Measurements from ENCODE around the gene RNASET2.

The RNASET2 gene

DNA sequence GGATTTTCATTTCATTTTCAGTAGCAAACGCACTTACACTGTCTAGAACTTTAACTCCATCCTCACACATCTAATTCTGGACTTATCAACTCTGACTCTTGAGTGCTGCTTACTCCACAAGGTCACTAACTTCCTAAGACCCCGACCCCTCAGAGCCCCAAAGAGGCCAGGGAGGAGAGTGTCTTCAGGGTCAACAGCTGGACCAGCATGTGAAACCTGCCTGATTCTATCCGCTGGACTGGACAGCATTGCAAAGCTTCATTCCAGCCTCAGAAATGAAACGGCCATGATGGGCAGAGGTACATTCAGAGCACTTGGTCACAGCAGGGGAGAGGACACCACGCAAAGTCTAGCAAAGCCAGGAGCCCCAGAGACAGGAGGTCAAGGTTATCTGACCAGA is 9.1 kb downstream of the RNASET2 start:
- DNase-seq (ENCODE audit: low read depth in 3 of 3) = no peak

DNA sequence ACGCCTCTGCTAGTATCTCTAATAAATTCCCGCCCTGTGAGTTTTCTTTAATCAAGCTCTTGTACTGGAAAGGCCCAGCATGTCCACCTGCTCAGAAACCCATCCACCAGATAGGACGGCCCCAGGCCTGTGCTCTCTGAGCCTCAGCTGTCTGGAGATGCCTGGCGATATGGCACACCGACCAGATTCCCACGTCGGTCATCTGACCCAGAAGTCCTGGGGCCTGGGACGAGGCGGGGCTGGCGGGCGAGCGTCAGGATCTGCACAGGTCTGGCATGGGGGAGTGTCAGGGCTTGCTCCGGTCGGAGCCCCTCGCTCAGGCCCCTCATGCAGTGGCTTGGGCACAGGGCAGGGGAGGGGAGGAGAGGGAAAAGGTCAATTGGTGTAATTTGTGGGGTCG is 10.2 kb downstream of the RNASET2 start:
- DNase-seq (ENCODE audit: low read depth in 3 of 3) = no peak

DNA sequence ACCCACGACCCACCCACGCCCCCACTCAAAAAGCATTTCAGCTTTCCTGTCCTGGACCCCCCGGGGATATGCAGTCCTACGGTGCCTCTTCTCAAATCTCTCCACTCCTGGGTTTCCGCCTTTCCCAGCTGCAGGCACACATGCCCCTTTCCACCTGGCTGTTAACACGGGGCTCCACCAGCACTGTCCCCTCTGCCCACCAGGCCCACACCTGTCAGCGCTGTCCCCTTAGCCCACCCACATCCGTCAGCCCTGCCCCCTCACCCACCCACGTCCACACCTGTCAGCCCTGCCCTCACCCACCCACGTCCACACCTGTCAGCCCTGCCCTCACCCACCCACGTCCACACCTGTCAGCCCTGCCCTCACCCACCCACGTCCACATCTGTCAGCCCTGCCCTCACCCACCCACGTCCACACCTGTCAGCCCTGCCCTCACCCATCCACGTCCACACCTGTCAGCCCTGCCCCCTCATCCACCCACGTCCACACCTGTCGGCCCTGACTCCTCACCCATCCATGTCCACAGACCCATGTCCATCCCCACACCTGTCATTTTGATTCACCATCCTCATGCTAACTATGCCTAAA is 11.6 kb downstream of the RNASET2 start:
- no peak for DNase-seq (ENCODE audit: low read depth in 3 of 3)

DNA sequence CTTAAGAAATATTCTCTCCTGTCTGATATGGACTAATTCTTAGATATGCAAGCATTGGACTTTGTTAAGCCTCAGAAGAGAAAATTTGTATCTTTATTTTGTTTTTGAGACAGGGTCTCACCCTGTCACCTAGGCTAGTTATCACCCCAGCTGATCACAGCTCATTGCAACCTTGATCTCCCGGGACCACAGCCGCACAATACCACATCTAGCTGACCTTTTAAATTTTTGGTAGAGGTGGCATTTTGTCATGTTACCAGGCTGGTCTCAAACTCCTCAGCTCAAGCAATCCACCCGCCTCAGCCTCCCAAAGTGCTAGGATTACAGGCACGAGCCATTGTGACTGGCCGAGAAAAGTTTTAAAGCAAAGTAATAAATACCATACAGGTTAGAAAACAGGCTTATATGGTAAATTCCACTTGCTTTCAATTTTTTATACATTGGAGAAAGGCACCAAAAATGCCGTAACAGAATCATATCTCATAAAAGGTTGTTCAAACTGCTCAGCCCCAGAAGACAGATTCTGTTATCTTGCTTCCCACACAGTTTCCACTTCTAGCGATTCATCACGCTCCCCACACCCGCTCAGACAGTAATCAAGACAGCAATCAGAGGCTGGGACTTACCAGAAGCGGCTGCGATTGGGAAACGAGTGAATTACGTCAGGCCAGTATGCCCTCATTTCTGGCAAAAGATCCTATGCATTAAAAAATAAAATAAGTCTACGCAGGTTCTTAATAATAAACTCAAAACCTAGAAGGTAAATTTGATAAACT is 13.8 kb downstream of the RNASET2 start:
- peak in 2 of 3 experiments; percentile 65 to 74 for DNase-seq (ENCODE audit: low read depth in 3 of 3)

DNA sequence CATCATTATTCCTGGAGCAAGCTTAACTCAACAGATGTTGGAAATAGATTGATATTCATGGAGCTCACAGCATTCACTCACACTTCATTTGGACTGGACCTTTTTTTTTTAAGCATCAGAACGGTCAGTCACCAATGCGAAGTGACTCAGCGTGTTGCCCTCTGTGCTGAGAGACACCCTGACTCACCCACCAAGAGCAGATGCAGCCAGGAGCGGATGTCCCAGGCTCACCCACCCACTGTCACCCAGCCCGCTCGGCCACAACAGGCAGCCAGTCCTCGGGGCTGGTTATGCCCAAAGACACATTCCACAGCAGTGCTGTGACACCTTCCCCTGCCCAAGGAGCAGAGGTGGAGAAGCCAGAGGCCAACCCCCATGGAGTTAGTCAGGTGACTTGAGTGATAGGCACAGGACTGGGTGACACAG is 15.7 kb downstream of the RNASET2 start:
- no peak for DNase-seq (ENCODE audit: low read depth in 3 of 3)

DNA sequence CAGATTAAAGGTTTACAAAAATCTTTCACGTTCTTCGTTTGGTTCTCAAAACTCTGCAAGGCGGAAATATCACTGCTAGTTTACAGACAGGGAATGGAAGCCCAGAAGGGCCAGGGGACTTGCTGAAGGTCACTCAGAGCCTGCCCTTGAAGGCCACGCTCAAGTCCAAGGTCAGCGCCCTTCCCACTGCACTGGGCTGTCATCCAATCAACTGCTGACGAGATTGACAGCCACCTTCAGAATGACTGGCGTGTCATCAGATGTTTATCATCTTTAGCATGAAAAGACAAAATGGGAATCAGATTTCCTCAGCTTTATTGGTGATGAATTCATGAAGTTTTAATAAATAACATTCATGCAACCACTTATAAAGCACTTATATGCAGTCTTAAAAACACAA is 16.5 kb downstream of the RNASET2 start:
- DNase-seq (ENCODE audit: low read depth in 3 of 3) = no peak

DNA sequence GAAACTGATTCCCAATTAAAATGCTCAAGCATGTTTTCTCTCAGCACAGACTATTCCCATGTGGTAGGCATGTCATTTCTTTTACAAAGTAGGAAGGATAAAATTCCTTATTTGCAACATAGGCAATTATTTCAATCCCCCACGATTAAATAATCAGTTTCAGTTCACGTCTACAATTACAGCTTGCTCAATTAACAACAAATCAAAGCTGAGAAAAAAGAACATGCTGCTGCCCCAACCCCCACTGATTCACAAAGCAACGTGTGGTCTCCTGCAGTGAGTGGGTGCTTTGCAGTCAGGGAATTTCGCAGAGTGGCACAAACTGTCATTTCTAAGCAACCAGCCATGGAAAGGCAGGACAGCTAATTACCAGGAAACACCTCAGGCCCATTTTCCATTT is 17.0 kb downstream of the RNASET2 start:
- no peak for DNase-seq (ENCODE audit: low read depth in 3 of 3)

DNA sequence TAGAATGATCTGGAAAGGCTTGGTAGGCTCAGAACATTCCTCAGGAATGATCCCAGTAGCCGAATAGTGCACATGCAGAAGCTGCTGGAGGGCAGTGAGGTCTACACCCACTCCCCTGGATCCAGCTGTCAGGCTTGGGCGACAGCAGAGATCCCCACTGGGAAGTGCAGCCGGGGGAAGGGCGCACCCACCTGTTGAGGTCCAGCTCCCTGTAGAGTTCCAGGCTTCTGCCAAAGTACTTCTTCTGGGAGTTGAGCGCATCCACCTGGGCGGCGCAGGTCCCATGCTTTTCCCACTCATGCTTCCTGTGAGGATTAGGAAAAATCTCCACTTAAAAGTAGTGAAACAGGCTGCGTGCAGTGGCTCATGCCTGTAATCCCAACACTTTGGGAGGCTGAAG is 17.6 kb downstream of the RNASET2 start:
- DNase-seq (ENCODE audit: low read depth in 3 of 3) = no peak

DNA sequence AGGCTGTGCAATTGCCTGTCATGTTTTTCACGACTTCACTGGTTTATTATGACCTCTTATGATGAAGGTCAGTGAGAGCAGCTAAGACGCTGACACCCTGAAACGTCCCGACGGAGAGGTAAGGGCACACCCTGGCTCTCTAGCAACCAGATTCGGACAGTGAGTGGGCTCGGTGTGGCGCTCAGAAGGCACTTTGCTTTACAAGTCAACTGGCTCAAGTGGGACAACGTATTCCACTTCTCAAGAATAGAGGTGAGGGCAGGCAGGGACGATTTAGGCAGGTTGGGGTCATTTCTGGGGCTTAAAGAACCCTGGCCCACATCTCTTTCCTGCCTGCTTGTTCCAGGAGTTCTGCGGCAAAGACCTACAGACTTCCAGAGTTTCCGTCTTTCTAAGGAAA is 18.2 kb downstream of the RNASET2 start:
- DNase-seq (ENCODE audit: low read depth in 3 of 3) = no peak

DNA sequence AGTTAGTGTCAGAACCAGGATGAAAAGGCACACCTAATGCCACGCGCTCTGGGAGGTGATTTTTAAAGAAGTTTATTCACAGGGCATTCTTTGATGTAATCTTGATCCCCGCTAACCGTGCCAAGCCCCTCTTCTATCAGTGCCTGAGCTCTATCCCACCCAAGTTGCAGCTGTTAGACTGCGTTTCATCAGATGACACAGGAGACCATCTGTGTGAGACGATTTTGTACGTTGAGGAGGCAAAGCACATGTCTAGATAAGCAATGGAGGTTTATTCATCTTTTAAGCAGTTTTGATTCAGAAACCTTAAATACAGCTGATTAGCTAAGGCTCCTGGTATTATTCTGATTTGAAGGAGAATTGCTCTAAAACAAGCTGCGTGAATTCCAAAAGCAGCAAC is 18.6 kb downstream of the RNASET2 start:
- no peak for DNase-seq (ENCODE audit: low read depth in 3 of 3)

DNA sequence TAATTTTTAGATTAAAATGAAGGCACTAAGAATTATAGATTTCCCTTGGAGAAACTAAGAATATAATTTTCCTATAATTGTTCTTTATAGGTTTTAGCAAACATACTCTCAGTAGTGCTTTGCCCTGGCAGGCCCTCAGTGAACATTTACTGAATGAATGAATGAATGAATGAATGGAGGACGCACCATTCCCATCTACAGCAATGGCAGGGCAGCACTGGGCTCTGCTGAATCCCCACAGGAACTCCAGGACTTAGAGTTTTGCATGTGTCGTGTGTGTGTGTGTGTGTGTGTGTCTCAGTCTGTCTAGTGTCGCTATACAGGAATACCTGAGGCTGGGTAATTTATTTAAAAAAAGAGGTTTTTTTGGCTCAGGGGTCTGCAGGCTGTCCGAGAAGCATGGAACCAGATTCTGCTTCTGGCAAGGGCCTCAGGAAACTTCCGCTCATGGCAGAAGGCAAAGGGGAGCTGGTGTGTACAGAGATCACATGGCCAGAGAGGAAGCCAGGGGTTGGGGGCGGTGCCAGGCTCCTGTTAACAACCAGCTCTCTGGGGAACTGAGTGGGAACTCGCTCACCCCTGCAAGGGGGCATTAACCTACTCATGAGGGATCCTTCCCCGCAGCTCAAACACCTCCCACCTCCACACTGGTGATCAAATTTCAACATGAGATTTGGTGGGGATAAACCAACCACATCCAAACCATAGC is 20.1 kb downstream of the RNASET2 start:
- DNase-seq (ENCODE audit: low read depth in 3 of 3) = no peak

DNA sequence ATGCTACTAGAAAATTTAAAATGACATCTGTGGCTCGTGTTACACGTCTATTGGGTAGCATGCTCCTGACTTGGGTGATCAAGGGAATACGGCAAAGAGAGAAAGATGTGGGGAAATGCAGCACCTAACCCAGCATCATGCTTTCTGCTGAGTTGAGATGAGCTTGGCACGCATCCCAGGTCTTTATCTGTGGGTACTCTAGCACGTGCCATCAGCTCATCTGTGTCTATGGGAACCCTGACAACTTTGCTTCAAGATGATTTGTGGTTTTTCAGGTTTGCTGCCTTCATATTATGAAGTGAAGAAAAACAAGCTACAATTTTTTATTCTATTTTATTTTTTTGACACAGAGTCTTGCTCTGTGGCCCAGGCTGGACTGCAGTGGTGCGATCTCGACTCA is 21.0 kb downstream of the RNASET2 start:
- no peak for DNase-seq (ENCODE audit: low read depth in 3 of 3)

DNA sequence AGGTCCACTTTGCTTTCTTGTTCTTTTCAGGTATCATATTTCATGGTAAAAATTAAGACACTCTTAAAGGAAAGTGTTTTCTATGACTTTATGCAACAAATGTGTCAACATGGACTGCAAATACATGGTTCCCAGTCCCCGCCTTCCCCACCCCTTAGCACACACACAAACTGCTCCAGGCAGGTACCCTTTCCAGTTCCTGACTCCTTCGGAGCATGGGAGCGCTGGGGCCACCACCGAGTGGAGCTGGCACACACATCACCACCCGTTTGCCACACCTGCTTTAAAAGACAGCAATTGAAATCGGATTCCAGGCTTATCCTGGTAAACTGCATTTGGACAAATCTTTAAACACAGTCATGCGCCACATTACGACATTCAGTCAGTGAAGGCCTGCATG is 22.2 kb downstream of the RNASET2 start:
- no peak for DNase-seq (ENCODE audit: low read depth in 3 of 3)

DNA sequence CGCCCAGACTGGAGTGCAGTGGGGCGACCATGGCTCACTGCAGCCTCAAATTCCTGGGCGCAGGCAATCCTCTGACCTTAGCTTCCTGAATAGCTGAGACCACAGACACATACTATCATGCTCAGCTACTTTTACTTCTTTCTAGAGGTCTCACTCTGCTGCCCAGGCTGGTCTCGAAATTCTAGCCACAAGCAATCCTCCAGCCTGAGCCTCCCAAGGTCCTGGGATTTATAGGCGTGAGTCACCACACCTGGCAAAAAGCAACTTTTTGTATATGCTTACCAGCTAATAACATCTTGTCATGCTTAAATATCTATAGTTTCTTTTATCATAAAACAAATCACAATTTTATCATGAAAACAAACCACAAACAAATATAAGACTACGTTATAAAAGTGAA is 23.0 kb downstream of the RNASET2 start:
- DNase-seq (ENCODE audit: low read depth in 3 of 3) = no peak

DNA sequence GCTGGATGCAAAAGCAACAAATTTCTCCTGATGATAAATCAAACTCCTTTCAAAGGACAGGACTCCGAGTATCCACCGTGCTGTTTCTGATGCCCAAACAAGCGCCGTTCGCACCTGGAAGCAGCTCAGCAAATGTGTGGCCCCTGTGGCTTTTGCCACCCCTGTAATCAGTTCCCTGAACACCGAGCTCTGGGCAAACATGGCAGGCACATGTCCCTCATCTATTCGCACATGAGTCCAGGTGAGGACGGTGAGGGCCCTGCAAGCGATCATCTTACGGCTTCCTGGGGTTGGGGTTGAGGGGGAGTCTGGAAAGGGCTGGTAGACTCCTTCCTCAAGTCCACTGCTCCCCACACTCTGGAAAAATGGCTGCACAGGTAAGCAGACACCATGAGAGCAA is 23.7 kb downstream of the RNASET2 start:
- DNase-seq (ENCODE audit: low read depth in 3 of 3) = no peak

DNA sequence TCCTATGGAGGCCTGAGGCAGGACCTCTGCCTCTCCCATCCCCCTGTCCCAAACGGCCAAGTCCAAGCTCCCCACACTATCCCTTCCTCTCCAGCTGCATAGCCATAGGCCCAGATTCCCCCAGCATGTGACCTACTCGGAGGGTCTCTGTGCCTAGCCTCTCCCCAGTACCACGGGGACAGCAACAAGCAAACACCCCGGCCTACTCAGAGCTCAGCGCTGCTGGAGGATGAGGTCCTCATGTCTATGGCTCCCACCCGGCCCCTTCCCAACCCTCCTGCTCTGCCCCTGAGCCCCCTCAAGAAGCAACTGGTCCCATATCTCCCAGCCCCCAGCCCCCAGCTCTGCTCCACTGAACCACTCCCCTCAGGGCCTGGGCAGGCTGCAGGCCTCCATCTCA is 24.2 kb downstream of the RNASET2 start:
- no peak for DNase-seq (ENCODE audit: low read depth in 3 of 3)

DNA sequence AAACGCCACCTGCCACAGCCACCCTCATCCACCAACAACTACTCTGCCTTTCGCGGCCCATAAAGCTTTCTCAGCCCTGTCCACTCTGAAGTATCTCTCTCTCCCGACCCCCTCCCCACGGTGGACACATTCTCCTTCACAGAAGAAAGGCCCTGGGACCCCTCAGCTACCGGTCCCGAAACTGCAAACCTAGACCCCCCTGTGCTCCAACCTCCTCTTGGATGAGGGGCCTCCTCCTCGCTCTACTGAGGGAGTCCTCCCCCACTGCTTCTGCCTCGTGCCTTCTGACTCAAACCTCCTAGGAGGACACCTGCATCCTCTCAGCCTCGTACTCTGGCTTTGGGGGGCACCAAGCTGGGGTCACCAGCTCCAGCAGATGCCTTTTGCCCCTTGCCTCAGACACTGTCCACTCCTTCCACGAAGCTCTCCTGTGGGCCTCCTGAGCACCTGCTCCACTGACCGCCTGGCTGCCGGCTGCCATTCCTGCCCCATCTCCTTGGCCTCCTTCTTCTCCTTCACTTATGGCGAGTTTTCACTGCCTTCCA is 24.9 kb downstream of the RNASET2 start:
- no peak for DNase-seq (ENCODE audit: low read depth in 3 of 3)

DNA sequence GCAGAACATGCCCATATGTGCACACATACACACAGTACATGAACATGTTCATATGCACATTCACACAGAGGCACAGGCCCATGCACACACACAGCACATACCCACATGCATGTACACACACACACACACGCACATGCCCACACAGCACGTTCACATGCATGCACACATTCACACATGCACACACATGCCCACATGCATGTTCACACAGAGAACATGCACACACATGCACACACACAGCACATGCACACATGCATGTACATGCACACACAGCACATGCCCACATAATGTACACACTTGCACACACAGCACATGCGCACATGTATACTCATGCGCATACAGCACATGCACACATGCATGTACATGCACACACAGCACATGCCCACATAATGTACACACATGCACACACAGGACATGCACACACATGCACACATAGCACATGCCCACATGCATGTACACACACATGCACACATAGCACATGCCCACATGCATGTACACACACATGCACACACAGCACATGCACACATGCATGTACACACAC is 25.9 kb downstream of the RNASET2 start:
- no peak for DNase-seq (ENCODE audit: low read depth in 3 of 3)

DNA sequence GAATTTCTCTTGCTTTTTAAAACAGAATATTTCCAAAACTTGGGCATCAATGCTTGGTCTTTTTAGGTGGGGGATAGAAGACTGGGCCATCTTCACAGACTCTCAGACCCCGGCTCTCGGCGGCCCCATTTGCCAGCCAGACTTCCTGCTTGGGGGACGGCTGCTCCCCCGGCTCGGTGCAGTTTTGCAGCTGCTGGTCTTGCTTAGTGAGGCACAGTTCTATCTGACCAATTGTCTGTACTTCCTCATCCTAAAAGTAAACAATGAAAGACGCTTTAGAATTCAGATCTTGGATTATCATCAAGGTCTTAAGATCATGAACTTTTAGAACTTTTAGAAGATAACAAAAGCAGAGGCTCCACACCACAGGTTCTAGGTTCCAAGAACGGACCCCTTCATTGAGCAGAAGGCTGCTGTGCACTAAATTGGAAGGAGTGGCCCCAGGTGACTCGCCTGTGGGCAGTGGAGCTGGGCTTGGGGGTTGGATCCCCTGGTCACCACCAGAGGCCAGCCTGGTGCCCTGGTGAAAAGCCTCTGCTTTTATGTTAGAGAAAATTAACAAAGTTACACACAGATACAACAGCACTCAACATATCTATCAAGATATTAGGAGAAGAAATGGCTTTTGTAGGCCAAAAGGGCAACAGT is 26.7 kb downstream of the RNASET2 start:
- no peak for DNase-seq (ENCODE audit: low read depth in 3 of 3)

DNA sequence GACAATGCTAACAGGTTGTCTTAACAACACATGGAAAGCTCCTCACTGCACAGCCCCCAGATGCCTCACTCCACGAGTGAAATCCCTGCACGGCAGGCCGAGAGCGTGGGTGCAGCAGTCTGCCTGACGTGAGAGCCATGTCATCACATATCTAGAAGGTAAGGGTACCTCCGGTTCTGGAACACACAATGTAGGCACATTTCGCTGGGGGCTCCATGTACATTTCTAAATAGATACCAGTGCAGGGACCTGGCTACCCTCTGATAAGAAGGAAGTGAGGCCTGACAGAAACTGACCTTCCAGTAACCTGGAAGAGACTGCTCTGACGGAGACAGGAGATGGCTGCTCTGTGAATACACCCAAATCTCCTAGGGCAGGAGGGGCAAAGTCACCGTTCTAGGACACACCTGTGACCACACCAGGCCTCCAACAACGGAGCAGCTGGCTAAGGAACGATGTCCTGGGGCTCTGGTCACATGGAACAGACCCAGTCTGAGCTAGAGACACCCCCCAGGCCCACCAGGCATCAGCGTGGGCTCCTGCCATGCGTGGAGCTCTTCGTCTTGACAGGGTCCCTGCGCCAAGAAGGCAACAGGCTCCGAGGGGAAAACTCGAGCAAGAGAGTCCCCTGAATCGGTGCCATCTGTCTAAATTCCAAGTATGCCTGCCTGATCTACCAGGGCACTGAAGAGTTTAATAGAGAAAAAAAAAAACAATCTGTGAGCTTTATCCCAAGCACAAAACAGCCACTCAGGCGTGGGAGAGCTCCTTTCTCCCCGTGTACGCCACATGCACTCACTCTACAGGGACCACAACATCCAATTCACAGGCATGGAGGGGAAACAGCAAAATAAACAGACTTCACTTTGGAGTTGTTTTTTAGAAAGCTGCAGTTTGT is 27.5 kb downstream of the RNASET2 start:
- no peak for DNase-seq (ENCODE audit: low read depth in 3 of 3)

All from stimulated activated CD4-positive, alpha-beta T cell treated with anti-CD3 and anti-CD28 coated beads, TNF-alpha, amount 100 ng/mL, for 24 hours (primary cell).